Stimulated activated CD4-positive, alpha-beta T cell treated with anti-CD3 and anti-CD28 coated beads, TNF-alpha, amount 100 ng/mL, for 1 hour (primary cell): ENCODE measurements around the gene PAQR9.

Experiments
- DNase-seq, 3 donors: peaks; one replicate each; pipeline ENCODE4 v3.0.0-alpha.2; 2020; ENCODE audit warnings: low read depth in 3 of 3, low spot score in 1 of 3

PAQR9 gene

DNA sequence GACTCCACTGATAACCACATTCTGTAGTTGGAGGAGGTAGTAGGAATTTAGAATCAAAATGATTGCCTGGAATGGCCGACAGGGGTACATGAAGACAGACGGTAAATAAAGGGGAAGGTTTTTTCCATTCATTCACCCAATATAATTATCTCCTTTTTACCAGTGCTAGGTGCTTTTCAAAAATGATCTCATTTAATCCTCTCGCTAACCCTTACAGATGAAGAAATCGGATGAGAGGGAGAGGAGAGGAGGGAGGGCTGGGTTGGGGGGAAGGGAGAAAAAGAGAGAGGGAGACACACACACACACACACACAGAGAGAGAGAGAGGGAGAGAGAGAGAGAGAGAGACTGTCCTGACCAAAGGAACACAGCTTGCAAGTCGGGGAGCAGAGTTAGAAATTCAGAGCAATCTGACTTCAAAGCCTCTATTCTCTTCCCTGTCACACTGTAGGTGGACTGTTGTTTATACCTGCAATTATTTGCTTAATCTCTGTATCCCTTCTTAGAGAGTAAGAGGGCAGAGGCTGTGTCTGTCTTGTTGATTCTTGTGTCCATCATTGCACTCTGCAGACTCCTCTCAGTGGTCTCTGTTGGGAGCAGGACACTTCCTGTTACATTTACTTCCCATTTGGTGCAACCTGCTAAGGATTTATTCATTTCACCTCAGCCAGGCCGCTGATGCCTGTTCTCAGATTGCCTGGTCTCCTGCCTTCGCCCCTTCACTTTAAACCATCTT, 18.7 kb upstream of the PAQR9 start:
- no peak for DNase-seq

DNA sequence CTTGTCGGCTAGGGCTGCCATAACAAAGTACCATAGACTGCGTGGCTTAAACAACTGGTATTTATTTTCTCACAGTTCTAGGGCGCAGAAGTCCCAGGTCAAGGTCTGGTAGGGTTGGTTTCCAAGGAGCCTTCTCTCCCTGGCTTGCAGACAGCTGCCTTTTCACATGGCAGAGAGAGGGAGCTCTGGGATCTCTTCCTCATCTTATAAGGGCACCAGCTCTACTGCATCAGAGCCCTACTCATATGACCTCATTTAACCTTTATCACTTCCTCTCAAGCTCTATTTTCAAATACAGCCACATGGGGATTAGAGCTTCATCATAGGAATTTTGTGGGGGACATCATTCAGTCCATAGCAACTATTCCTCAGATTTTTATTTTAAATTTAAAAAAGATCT, 17.6 kb upstream of the PAQR9 start:
- DNase-seq, result no peak

DNA sequence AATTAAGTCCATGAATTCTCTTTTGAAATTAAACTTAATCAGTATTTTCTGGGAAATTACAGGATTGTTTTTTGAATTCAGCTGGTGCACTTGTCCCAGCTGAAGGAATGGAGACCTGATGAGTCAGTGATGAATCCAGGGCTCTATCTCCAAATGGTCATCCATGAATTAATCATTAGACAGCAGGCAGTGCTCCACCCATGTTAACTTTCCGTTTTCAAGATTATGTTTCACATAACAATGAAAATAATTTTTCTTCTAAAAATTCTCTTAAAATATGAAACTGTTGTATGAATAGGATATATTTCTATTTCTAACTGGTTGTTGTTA, 13.9 kb upstream of the PAQR9 start:
- no peak for DNase-seq

DNA sequence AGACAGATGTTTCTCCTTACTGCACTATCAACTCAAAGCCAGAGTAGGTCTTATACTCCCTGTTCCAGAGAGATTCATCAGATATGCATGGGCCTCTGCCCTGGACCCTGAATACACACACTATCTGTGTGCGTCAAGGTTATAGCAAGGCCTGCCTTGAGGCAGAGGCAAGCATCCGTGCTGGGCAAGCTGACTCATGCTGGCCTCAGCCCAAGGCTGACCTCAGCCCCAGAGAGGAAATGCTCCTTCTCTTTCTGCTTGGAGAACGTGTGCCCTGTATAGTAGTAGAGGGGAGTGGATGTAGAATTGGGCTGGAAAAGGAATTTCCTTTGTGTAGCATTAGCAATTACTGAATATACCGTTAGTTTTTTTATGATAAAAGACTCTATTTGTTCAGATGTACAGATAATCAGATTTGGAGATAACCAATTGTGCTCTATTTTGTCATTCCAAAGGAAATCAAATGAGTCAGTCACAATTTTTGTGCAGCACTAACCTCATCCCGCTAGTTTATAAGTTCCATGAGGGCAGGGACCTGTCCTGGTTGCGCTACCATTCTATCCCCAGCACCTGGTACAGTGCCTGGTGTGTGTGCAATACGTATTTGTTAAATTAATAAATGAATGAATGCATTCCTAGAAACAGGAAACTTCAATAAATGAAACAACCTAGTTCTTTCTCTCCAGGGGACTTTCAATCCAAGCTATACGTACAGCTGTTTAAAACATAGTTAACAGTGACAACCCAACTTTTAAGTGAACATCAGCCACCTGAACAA, 13.3 kb upstream of the PAQR9 start:
- DNase-seq, result no peak

DNA sequence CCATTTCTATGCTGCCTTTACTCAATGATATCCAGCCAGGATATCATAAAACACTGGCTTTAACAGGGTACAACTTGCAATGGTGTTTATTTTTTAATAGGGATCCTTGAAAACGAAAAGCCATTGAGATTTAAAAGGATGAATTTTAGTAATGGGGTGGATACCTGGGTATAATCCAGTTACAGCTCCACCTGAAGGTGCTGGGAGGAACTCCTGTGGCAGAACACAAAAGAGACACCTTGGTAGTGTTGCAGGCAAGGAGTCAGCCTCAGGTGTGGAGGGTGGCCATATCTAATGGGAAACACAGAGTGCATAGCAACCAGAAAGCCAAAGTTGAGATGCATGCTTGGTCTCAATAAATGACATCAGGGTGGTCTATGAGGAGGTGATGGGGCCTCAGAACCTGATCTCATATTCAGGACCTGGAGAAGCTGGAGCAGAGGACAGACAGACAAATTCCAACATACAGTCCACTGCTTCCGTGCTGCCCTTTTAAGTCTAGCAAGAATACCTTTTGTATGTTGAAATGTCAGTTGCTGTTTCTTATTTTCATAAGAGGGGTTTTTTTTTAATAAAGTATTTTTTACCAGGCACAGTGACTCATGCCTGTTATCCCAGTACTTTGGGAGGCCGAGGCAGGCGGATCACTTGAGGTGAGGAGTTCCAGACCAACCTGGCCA, 12.0 kb upstream of the PAQR9 start:
- DNase-seq, result no peak

DNA sequence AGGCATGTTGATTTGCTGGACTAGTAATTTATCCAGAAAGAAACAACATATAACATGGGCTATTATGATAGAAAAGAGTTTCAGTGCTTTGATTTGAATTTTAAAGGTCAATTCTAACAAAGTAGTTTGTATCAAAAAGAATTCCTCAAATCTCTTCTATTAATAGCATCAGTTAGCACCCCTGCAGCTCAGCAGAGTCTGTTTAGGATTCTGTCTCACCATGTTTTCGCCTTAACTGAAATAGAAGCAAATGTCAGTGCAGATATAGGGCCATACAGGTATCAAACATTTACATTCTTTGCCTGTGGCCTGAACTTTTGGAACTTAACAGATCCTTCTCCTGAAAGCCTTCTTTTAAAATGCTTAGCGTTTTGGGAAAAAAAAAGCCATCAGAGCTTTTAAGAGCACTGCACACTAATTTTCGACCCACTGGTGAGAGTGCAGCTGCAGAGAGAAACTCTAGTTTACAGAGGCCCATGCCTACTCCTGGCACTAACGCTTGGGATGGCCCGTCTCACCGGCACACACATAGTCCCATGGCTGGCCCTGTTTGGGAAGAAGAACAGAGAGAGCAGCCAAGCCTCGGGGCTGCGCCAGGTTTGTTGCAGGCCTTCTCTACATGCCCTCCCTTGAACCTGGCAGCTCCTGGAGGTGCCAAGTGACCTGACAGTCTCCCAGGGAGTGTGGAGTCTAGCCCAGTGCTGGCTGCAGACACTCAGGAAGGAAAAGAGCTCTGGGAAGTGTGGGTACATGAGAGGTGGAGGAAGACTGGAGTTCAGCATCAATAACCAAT, 9.9 kb upstream of the PAQR9 start:
- DNase-seq, result no peak

DNA sequence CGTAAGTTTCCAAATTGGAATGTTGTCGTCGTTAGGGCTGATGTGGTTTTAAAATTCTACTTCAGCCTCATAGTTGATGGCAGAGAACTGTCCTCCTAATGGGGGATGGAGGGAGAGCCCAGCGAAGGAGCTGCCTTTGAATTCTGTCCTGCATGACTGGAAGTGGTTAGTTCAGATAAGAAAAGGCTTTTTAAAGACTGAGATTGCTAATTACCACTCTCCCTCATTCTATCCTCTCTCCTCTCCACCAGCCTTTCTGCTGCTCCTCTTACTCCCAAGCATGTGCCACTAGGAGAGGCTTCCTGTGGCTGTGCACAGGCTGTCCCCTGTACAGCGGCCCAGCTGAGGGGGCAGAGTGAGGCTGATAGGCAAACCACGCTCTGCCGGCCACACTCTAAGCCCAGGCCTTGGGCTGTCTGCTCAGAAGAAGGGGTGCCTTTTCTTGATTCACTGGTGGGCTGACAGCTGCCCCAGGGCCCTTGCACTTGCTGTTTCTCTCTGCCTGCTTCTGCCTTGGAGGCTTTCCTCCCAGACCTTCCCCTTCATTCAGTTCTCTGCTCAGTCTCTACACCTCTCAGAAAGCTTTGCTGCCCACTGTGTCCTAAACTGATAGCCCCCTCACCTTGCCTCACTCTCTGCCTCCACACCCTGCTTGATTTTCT, 8.7 kb upstream of the PAQR9 start:
- DNase-seq, result no peak

DNA sequence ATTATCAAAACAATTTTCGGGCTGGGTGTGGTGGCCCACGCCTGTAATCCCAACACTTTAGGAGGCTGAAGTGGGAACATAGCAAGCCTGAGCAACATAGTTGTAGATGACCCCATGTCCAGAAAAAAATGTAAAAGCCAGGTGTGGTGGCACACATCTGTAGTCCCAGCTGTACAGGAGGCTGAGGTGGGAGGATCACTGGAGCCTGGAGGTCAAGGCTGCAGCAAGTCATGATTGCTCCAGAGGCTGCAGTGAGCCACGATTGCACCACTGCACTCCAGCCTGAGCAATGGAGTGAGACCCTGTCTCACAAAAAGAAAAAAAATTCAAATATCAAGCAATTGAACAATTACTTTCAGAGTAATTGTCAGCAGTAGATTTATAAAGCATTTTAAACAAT, 8.0 kb upstream of the PAQR9 start:
- no peak for DNase-seq

DNA sequence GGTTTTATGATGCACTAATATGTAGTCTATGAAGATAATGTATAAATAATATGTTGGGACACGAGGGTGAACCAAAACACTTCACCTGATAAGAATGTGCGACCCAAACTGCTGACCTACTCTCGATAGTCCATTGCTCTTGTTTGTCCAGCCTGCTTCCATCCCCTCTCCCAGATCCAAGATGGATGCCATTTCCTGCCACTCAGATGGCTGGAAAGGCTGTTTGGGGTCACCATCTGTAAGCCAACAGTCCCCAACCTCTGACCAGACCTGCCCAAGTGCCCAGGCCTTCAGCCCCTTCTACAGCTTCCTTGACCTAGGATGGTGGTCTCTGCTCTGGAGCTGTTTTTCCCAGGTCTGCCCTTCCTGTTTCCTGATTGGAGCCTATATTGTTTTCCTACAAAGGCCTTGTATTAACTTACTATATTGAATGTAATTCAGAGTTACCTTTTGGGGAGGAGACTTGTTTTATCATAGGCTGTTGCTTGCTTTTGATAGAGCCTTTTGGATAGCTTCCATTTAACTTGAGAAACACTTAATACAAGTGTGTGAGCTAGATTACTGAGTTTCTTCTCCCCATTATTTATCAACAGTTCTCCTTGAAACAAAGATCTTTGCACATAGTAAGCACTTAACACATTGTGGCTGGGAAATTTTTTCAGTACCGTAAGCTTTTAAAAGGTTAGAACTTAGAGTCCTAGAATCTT, 5.0 kb upstream of the PAQR9 start:
- no peak for DNase-seq

DNA sequence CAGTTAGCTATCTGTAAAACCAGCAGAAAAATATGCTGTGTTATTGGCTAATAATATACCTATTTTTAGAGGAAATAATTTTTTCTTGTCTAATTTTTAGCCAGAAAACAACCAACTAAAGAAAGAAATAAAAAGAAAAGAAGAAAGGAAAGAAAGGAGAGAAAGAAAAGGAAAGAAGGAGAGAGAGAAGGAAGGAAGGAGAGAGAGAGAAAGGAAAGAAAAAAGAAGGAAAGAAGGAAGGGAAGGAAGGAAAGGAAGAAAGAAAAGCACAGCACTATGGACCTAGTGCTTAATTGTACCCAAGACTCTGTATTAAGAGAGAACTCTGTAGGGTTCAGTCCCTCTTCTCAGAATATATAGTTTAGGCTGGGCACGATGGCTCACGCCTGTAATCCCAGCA, 3.3 kb upstream of the PAQR9 start:
- no peak for DNase-seq

DNA sequence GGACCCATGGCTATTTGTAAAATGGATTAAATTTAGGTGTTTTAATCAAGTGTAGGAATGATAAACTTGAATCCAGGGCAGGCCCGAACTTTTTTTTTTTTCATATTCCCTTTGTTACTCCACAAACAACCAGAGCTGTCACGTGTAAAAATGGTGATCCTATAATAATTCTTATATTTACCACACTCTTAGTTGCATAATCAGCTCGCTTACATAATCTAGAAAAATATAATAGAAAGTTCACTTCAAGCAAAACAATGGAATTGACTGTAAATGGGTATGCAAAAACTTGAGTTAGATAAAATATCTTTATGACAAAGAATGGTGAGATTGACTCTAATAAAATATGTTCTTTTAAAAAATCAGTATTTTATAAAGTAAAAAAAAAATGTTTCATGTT, 2.1 kb upstream of the PAQR9 start:
- DNase-seq, result no peak

DNA sequence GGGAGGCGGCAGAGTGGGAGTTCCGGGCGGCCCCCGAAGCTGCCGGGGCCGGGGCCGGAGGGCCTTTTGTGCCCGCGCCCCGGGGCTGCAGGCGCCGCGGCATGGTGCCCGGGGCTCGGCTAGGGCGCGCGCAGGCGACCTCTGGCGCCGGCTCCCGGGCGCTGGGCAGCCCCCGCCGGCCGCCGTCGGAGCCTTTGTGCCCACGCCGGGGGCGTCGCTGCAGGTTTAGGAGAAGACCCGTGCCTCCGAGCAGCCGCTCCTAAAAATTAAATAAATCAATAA, 299 bp downstream of the PAQR9 start:
- no peak for DNase-seq

DNA sequence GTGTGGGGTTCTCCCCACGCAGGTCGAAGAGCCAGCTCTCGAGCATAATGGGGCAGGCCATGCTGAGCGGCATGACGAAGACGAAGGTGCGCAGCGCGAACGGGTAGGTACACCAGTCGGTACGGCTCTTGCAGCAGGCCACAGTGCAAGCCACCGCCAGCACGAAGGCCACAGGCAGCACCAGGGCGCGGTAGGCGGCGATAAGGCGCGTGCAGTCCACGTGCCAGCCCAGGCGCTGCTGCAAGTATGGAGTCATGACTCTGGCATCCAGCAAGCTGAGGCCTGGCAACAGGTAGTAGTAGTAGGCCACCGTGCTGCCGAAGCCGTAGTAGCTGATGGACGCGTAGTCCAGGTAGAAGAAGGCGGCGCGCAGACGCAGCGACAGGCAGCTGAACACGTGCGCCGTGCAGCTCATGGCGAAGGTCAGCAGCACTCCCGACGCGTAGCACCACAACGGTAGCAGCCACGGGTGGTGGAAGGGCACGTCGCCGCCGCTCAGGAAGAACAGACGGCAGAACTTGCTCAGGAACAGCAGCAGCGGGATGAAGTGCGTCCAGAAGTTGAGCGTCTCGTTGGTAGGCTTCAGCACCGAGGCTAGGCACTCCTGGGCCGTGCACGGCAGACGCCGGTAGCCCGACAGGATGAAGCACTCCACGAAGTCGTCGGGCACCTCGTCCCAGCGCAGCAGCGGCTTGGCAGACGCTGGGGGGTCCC, 797 bp downstream of the PAQR9 start:
- no peak for DNase-seq

DNA sequence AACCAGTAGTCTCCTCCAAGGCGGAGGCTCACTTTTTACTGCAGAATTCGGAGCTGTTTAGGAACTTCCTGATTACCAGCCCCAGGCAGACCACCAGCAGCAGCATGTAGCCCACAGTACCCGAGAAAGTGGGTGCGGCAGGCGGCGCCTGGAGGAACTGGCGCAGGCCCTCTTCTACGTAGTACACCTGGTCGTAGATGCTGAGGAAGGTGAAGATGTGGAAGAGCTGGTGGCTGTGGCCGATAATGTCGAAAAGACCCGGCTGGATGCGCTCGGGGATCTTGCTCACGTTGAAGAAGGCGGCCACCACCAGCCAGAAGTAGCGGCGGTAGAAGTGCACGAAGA, 1.3 kb downstream of the PAQR9 start:
- DNase-seq, result no peak

DNA sequence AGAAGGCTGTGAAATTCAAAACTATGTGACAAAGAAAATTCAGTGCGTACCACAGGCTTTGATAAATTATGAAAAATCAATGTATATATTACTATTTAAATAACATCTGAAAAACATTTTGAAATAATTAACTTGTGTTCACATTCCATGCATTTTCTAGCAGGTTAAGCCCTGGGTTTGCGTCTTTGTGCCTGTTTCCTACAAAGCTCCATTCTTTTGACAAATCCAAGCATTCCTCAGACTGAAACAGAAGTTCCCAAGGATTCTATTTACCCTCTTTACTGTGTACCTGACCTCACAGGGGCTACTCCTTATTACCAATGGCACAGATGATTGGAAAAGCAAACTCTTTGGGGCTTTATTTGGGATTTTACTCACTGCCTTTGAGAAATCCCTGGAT, 1.9 kb downstream of the PAQR9 start:
- DNase-seq, result no peak

DNA sequence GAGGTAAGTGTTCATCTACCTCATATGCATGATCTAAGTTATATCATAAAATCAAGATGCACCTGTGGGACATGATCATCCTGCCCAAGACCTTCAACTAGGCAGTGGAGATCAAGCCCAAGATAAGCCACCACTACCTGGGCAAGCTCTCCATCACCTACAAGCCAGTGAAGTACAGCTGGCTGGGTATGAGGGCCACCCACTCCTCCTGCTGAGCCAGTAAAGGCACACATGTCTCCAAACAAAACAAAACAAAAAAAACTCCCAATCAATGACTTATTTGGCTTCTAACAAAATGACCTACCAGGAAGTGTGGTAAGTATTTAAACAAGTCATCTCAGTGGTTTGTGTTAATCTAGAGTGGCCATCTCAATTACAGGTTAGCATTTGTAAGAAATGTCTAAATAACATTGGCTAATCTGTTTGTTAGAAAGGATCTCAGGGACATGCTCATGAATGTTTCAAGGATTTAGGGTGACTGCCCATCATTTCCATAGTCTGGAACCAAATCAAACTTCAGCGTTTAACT, 3.1 kb downstream of the PAQR9 start:
- no peak for DNase-seq

DNA sequence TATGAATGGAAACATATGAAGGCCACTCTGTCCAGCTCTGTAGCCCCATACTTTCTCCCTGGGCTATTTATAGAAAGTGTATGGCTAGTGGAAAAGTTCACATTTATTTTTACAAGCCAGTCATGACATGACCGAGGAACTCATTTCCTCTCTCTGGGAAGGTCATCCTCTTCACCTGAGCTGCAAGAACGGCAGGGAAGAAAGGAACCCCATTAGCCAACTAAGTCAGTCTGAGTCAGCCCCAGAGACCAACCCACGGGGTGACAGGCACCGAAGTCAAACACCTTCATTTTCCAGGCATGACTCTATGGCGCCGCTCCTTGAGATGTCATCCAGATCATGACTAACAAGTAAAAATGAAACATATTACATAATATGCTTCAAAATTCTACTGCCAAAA, 4.8 kb downstream of the PAQR9 start:
- DNase-seq, result no peak

DNA sequence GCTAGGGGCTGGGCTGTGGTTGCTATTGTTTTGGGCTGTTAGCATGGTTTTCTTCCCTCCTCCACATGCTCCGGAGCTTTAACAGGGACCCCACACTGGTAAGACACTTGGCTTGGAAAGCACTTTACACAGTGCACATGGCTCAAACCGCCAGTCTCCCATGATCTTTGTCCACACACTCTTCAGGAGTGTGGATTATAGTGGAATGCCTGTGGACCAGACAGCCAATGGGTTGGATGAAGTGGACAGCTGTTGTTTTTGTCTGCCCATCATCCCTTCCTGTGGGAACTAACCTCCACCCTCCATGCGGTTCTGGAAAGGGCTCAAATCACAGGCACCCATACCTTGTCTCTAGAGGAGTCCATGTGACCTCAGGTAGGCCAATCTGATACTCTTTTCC, 10.0 kb downstream of the PAQR9 start:
- DNase-seq, result no peak

DNA sequence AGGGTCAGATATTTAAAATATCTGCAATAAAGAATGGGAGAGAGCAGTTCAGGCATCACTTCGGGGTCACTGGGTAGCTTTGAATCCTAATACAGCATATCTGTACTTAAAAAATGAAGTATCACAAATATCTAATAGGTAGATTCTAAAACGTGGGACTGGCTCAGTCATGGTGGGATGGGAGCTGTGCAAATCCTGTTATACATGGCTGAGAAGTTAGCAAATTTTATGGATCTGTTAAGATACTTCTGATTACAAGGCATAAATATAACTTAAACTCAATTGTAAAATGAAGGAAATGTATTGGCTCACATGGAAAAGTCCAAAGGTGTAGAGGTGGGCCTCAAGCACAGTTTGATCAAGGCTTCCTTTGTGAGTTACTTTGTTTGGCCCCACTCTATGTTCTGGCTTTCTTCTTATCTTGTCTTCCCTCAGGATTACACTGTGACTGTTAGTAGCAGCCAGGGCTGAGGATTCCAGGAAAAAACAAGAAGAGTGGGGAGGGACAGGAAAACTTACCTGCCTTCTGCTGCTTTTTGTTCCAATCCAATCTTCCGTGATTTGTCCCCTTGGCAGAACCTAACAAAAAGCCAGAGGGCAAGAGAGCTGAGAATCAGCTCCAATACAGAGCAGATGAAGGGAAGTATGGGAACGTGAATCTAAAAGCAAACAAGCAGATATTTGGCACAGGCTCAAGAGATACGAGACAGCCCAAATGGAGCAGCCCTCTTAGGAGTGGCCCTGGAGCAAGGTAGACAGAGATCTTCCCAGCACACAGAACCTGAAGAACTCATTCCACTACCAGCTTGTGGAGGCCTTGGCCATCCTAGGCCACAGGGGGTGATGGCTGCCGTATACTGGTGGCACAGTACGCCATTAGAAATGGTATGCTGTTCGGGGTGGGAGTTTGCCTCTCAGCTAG, 10.9 kb downstream of the PAQR9 start:
- no peak for DNase-seq
